GM12864 (cell line): ENCODE results near the gene MLLT3.

ENCODE experiments used
- DNase-seq: peaks from one replicate; pipeline ENCODE4 v3.0.0-alpha.2; 2011; ENCODE audit warnings: low read depth
- H3K4me3 ChIP-seq: 2 replicates; pipeline ENCODE4 v1.5.1; 2011; ENCODE audit warnings: mild to moderate bottlenecking, low read depth, low read length, control low read depth
- TF ChIP-seq, protein P1 (sequence below): IDR thresholded peaks from 2 replicates; pipeline ENCODE4 v1.5.1; 2011; ENCODE audit warnings: low read depth, mild to moderate bottlenecking, moderate library complexity, low read length, control low read depth, inconsistent platforms; ENCODE audit errors: missing control alignments

Gene MLLT3

DNA sequence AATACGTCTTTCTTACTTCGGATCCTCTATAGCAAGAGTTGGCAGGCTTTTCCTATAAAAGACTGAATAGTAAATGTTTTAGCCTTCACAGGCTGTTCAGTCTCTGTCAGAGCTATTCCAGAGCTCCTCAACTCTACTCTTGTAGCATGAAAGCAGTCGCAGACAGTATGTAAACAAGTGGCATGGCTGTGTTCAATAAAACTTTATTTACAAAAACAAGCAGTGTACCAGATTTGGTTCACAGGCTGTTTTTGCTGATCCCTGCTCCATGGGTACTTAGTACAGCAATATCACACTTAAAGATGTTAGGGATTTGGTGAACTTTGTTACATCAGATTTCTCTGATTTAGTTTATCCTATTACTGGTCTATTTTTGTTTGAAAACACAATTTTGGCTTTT lies 235.2 kb downstream of the MLLT3 start:
- no peak for DNase-seq
- no peak overlapping the region for H3K4me3 ChIP-seq
- TF ChIP-seq, protein P1, sequence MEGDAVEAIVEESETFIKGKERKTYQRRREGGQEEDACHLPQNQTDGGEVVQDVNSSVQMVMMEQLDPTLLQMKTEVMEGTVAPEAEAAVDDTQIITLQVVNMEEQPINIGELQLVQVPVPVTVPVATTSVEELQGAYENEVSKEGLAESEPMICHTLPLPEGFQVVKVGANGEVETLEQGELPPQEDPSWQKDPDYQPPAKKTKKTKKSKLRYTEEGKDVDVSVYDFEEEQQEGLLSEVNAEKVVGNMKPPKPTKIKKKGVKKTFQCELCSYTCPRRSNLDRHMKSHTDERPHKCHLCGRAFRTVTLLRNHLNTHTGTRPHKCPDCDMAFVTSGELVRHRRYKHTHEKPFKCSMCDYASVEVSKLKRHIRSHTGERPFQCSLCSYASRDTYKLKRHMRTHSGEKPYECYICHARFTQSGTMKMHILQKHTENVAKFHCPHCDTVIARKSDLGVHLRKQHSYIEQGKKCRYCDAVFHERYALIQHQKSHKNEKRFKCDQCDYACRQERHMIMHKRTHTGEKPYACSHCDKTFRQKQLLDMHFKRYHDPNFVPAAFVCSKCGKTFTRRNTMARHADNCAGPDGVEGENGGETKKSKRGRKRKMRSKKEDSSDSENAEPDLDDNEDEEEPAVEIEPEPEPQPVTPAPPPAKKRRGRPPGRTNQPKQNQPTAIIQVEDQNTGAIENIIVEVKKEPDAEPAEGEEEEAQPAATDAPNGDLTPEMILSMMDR = no peak

DNA sequence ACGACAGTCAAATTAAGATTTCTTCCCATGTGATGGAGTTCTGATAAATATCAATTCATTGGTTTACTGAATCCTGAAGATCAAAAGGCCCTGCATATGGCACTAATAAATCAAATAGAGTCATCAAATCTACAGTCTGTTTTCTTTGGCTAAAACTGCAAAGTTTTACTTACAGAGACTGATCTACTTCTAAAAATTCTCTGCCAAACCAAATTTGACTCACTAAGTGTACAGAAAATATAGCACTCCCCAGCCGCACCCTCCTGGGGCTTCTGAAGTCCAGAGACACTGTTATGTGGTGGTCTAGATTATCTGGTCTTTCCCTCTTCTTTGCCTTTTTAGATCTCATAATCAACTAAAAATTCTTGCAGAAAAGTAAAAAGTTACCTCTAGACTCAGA lies 237.7 kb downstream of the MLLT3 start:
- no peak for DNase-seq
- no peak overlapping the region for H3K4me3 ChIP-seq
- TF ChIP-seq, protein P1 = no peak

DNA sequence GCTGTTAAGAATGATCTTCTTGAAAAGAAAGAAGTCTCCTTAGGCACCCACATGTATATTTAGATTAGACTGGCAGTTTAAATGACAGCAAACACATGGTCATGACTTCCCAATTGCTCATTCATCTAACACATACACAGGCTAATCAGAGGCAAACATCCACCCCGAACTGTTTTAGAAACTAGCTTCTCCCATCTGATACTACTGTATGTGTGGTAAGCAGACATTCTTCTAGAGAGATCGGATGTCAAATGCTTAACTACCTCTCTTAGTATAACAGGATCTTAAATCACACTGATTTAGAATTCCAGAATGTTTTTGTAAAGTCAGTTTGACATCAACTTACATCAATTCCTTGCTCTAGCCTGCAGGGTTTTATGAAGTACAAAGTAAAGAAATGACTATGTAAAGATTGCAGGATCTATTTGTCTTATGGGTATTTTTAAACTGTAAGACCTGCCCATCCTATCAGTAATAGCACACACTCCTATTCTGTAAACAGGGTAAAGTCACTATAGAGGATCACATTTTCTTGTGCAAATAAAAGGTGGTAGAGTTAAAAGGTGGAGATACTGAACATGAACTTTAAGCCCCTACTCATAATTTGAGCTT lies 239.7 kb downstream of the MLLT3 start:
- TF ChIP-seq, protein P1 = no peak
- DNase-seq = no peak
- no peak overlapping the region for H3K4me3 ChIP-seq

DNA sequence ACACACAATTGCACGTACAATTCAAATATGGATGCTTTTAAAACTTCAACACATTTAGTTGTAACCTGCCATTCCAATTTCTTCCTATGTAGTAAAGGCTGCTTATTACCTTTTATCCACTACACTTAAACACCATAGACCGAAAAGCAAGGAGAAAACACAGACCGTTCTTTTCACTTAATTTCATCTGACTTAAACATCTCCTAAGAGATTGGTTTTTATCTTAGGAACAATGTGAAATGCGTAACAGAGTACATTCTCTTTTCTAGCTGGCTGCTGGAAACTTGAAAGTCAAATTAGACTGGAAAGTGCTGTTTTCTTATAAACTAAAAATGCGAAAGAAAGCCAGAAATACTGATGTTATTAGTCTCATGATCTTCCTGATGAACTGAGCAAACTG lies 241.8 kb downstream of the MLLT3 start:
- DNase-seq = no peak
- TF ChIP-seq, protein P1 = no peak
- no peak overlapping the region for H3K4me3 ChIP-seq

DNA sequence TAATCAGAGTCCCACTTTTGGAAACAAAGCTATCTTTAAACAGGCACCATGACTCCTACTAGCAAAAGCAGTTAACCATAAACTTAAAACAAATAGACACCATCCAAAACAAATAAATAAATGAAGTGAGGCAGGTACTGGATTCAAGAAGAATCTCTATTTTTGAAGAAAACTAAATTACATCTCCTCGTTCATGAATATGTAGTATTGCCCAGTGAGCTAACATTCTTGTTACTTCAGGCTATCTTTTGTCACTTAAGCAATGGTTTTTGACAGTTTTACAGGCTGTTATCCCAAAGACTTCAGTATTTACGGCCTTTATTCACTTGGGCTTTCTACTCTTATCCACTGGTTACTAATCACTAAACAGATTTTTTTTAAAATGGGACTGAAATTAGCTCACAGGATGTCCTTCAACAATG lies 242.5 kb downstream of the MLLT3 start:
- TF ChIP-seq, protein P1 = no peak
- no peak for DNase-seq
- no peak overlapping the region for H3K4me3 ChIP-seq

DNA sequence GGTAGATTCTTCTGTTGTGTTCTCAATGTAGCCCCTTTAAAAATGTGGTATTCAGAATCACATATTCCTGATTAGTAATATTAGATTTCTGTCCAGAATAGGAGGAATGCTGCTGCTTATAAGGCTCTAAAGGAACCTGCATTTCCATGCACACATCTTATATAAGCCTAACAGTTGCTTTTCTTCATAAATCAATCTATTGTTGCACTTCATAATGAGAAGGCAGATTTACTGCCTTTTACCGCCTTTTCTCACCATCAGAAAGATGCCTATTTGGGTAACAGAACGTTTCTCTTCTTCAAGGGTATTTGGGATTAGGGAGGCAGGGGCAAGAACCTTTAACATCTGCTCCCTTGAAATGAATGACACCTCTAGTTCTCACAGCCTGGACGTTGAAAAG lies 243.4 kb downstream of the MLLT3 start:
- TF ChIP-seq, protein P1 = no peak
- no peak overlapping the region for H3K4me3 ChIP-seq
- DNase-seq = no peak

DNA sequence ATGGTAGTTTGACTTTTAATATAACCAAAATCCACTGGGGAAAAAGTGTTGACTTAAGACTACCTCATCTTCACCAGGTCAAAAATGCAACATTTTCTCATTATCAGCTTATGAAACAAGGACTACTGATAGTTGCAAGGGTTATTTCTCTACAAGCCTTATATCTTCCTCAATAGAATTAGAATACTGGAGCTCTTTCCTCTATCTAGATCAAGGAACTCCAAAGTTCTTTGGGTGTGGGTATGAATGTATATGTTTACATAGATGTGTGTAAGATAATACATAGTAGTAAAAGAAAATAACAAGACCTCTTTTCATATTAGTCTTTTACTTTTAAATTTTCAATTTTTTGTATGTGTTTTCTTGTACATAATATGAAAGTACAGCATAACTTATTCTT lies 244.5 kb downstream of the MLLT3 start:
- H3K4me3 ChIP-seq = no peak overlapping the region
- TF ChIP-seq, protein P1 = no peak
- DNase-seq = no peak
